GM23248 (cell line): ENCODE data around the gene PRF1.

ENCODE experiments used
- EZH2 ChIP-seq: fragments of 200-600 bp; sonication (generic); IDR thresholded peaks from 2 replicates; pipeline ENCODE4 v1.6.1; 2018; ENCODE audit warnings: antibody characterized with exemption, mild to moderate bottlenecking; ENCODE audit not compliant: insufficient read depth, poor library complexity, severe bottlenecking
- EZH2phosphoT487 ChIP-seq: fragments of 200-600 bp; sonication (generic); IDR thresholded peaks from 2 replicates; pipeline ENCODE4 v1.6.1; 2018; ENCODE audit warnings: antibody characterized with exemption, moderate library complexity, mild to moderate bottlenecking, low read depth; ENCODE audit not compliant: insufficient read depth

GRCh38 chr10:70599791-70600190 is 2.8 kb downstream of the PRF1 start:
- TF ChIP-seq EZH2 (no peak), EZH2phosphoT487 (no peak)
